Measurements from ENCODE around the gene PLET1.

Gene PLET1

DNA sequence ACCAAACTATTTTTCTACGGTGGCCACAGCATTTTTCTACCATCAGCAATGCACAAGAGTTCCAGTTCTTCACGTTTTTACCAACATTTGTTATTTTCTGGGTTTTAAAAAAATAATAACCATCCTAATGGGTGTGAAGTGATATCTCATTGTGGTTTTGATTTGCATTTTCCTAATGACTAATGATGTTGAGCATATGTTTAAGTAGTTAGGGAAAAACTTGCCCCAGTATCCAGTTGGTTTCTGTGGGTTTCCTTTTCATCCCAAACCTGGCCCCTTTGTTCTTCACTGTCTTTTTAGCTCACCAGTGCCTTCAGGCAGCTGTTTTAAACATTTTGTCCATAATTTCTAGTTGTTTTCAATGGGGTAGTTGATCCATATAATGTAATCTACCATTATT lies 49.1 kb downstream of the PLET1 start:
- Histone ChIP-seq H3K4me2 (ENCODE audit: low read length) (no peak overlapping the region), H2AFZ (ENCODE audit: low read length) (no peak overlapping the region), H3K4me1 (ENCODE audit: insufficient read depth, low read length, severe bottlenecking) (no peaks in the 10 kb centered on the region), H3K4me3 (ENCODE audit: low read depth, low read length, poor library complexity, severe bottlenecking) (no peak overlapping the region), H4K20me1 (ENCODE audit: insufficient read depth, low read length) (no peaks in the 10 kb centered on the region), H3F3A (ENCODE audit: insufficient read depth, low read length) (no peaks in the 10 kb centered on the region), H3K79me2 (ENCODE audit: insufficient read depth, low read length) (no peaks in the 10 kb centered on the region), H3K36me3 (ENCODE audit: insufficient read depth, low read length) (no peaks in the 10 kb centered on the region), H3K27me3 (ENCODE audit: insufficient read depth, low read length) (0 out of 2 replicates have a peak, but pooled peaks cover 5% of the 10 kb centered on the region), H3K9me3 (ENCODE audit: low read length) (no peaks in the 10 kb centered on the region), H3K9me2 (ENCODE audit: low read depth, low read length) (no peaks in the 10 kb centered on the region), H3K27ac (ENCODE audit: low read depth, low read length, poor library complexity, severe bottlenecking) (no peak overlapping the region), H3K9ac (ENCODE audit: low read length) (no peak overlapping the region)
- TF ChIP-seq, protein P1, sequence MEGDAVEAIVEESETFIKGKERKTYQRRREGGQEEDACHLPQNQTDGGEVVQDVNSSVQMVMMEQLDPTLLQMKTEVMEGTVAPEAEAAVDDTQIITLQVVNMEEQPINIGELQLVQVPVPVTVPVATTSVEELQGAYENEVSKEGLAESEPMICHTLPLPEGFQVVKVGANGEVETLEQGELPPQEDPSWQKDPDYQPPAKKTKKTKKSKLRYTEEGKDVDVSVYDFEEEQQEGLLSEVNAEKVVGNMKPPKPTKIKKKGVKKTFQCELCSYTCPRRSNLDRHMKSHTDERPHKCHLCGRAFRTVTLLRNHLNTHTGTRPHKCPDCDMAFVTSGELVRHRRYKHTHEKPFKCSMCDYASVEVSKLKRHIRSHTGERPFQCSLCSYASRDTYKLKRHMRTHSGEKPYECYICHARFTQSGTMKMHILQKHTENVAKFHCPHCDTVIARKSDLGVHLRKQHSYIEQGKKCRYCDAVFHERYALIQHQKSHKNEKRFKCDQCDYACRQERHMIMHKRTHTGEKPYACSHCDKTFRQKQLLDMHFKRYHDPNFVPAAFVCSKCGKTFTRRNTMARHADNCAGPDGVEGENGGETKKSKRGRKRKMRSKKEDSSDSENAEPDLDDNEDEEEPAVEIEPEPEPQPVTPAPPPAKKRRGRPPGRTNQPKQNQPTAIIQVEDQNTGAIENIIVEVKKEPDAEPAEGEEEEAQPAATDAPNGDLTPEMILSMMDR (IDR thresholded peaks at IDR 0.05; ENCODE audit: low read length) = no peak
- no peak for TF ChIP-seq EZH2 (IDR thresholded peaks at IDR 0.05; ENCODE audit: borderline replicate concordance, low read length)

DNA sequence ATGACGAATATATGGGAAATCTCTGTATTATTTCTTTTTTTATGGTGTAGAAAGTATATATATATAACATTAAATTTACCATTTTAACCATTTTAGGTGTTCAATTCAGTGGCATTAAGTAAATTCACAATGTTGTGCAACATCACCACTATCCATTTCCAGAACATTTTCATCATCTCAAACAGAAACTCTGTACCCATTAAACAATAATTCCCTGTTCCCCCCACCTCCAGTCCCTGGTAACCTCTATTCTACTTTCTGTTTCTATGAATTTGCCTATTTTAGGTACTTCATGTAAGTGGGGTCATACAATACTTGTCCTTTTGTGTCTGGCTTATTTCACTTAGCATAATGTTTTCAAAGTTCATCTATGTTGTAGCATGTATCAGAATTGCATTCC lies 49.8 kb downstream of the PLET1 start:
- no peaks in the 10 kb centered on the region for H3K9me3 ChIP-seq (ENCODE audit: low read length)
- no peaks in the 10 kb centered on the region for H3F3A ChIP-seq (ENCODE audit: insufficient read depth, low read length)
- no peaks in the 10 kb centered on the region for H4K20me1 ChIP-seq (ENCODE audit: insufficient read depth, low read length)
- H3K36me3 ChIP-seq (ENCODE audit: insufficient read depth, low read length) = no peaks in the 10 kb centered on the region
- H3K9me2 ChIP-seq (ENCODE audit: low read depth, low read length) = no peaks in the 10 kb centered on the region
- H2AFZ ChIP-seq (ENCODE audit: low read length) = no peak overlapping the region
- TF ChIP-seq EZH2 (IDR thresholded peaks at IDR 0.05; ENCODE audit: borderline replicate concordance, low read length) = no peak
- TF ChIP-seq, protein P1 (IDR thresholded peaks at IDR 0.05; ENCODE audit: low read length) = no peak
- H3K4me1 ChIP-seq (ENCODE audit: insufficient read depth, low read length, severe bottlenecking) = no peaks in the 10 kb centered on the region
- no peaks in the 10 kb centered on the region for H3K79me2 ChIP-seq (ENCODE audit: insufficient read depth, low read length)
- H3K9ac ChIP-seq (ENCODE audit: low read length) = no peak overlapping the region
- no peak overlapping the region for H3K4me2 ChIP-seq (ENCODE audit: low read length)
- H3K27me3 ChIP-seq (ENCODE audit: insufficient read depth, low read length) = 0 out of 2 replicates have a peak, but pooled peaks cover 5% of the 10 kb centered on the region
- no peak overlapping the region for H3K27ac ChIP-seq (ENCODE audit: low read depth, low read length, poor library complexity, severe bottlenecking)
- H3K4me3 ChIP-seq (ENCODE audit: low read depth, low read length, poor library complexity, severe bottlenecking) = no peak overlapping the region

DNA sequence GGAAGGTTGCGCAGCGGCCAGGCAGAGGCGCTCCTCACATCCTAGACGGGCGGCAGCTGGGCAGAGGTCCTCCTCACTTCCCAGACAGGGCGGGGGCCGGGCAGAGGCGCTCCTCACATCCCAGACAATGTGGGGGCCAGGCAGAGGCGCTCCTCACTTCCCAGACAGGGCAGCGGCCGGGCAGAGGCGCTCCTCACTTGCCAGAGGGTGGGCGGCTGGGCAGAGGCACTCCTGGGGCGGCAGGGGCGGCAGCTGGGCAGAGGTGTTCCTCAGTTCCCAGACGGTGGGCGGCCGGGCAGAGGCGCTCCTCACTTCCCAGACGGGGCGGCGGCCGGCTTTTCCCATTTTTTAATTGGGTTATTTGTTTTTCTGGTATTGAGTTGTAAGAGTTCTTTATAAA lies 54.6 kb downstream of the PLET1 start:
- no peak overlapping the region for H3K4me3 ChIP-seq (ENCODE audit: low read depth, low read length, poor library complexity, severe bottlenecking)
- H3K9me3 ChIP-seq (ENCODE audit: low read length) = no peaks in the 10 kb centered on the region
- TF ChIP-seq, protein P1 (IDR thresholded peaks at IDR 0.05; ENCODE audit: low read length) = no peak
- TF ChIP-seq EZH2 (IDR thresholded peaks at IDR 0.05; ENCODE audit: borderline replicate concordance, low read length) = no peak
- H3K9ac ChIP-seq (ENCODE audit: low read length) = no peak overlapping the region
- H3F3A ChIP-seq (ENCODE audit: insufficient read depth, low read length) = no peaks in the 10 kb centered on the region
- no peaks in the 10 kb centered on the region for H4K20me1 ChIP-seq (ENCODE audit: insufficient read depth, low read length)
- no peaks in the 10 kb centered on the region for H3K79me2 ChIP-seq (ENCODE audit: insufficient read depth, low read length)
- H3K27me3 ChIP-seq (ENCODE audit: insufficient read depth, low read length) = no peaks in the 10 kb centered on the region
- H3K36me3 ChIP-seq (ENCODE audit: insufficient read depth, low read length) = no peaks in the 10 kb centered on the region
- no peak overlapping the region for H3K4me2 ChIP-seq (ENCODE audit: low read length)
- no peaks in the 10 kb centered on the region for H3K9me2 ChIP-seq (ENCODE audit: low read depth, low read length)
- no peaks in the 10 kb centered on the region for H3K4me1 ChIP-seq (ENCODE audit: insufficient read depth, low read length, severe bottlenecking)
- no peak overlapping the region for H3K27ac ChIP-seq (ENCODE audit: low read depth, low read length, poor library complexity, severe bottlenecking)
- H2AFZ ChIP-seq (ENCODE audit: low read length) = no peak overlapping the region
